GM19238 (cell line): ENCODE measurements around the gene THADA.

Experiments used
- DNase-seq: peaks from one replicate; pipeline ENCODE4 v3.0.0; 2011; ENCODE audit warnings: low spot score; ENCODE audit not compliant: insufficient read length

Gene THADA

DNA sequence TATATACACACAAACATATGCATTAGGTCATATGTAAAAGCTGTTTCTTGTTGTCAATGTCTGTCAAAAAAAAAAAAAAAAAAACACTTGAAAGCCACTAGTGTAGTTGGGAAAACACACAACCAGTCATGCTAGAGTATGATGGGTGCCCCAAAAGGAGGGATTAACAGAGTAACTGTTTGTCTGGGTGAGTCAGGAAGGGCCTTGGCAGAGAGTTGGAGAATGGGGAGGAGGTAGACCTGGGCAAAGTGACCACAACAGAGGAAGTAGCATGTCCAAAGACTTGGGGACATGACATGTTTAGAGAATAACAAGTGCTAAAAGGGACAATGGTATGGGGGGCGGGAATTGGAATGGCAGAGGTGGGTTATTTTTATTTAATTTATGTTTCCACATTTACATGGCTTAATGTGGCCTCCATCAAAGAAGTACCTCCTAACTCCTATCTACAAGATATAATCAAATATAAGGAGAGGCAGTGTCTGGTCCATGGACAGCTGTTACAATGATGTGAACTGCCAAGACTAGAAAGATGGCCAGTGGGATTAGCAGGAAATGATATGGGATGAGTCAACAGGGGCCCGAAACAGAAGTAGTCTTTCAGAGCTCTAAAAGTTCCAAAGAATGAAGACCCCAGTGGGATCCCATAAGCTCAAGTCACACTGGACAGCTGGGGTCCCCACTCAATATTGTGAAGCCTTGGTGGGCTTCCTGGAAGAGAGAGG is 269.6 kb downstream of the THADA start:
- DNase-seq, result no peak

GRCh38 chr2:43325107-43325811 is 270.6 kb downstream of the THADA start:
- no peak for DNase-seq

DNA sequence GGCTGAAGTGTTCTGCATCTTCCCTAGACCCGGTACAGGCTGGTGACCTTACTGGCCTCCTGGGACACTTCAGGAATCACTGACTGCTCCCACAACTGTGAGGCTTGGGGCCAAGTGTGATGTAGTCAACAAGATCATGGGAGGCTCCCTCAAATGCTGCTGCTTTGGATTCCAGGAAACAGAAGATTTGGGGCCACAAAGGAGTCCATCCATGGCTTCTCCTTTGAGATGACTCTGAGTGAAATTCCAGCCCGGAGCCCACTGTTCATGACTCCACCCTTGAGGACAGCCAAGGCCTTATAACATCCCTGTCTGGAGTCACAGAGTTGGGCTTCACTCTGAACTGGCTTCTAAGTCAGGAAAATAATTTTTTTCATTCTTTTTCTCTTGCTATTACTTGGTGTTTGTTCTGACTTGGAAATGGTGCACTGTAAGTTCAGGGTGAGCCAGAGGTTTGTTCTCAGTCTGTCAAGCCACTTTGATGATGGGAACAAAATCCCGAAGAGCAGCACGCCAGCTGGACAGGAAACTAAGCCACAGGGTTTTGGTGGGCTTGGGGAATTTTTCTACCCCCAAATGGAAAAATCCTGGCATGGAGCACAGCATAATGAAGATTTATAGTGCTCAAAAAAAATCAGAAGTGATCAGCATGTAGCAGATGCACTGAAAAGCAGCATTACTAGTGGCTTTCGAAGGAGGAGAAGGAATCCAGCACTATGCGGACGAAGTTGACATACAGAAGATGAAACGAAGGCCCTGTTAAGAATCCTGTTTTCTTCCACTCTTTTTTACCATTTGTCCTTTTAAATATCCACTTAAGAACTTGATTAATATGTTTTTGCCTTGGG is 271.4 kb downstream of the THADA start:
- no peak for DNase-seq

DNA sequence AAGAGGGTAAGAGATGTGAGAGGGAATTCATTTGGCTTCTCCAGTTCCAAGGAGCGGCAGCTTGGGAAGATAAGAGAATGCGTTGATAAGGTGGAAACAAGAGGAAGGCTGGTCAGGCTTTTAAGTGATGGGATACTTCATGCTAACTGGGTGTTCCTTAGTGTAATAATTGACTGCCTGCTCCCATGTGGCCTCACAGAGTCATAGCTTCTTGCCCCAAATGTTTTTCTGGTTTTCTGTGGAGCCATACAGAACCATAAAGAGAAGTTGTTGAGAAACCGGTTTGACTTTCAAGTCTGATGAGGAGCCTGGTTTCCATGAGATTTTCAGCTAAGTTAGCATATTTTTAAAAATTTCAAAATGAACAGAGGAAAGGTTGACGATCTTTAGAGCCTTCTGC is 272.0 kb downstream of the THADA start:
- DNase-seq, result no peak

DNA sequence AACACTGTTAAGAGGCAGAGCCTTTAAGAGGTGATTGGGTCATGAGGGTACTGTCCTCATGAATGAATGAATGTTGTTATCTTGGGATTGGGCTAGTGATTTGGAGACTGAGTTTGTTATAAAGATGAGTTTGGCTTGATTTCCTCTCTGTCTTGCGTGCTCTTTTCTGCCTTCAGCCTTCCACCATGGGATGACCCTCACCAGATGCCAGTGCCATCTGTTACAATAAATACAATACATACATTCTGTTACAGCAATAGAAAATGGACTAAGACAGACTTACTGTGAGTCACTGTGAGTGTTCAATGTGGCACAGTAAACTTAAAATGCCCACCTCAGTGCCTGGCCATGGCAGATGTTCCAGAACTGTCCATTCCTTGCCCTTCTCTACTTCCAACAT is 274.4 kb downstream of the THADA start:
- no peak for DNase-seq

- DNase-seq, result no peak
Observed at GRCh38 chr2:43319541-43319940, 276.3 kb downstream of the THADA start.

- no peak for DNase-seq
Observed at GRCh38 chr2:43318791-43319190, 277.0 kb downstream of the THADA start.

DNA sequence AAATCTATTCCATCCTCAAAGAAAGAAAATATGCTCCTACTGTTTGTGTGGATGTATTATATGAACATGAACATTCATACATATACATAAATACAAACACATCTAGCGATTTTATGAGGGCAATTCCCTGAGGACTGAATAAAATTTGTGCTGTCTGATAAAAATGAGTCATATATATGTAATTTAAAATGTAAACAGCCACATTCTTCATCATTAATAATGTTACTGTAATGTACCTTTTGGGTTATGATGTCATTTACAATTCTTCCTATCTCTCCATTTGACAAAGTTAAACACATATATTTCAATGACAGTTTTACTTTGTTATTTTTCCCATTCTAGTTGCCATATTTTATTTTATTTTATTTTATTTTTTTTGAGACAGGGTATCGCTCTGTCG is 278.2 kb downstream of the THADA start:
- no peak for DNase-seq

DNA sequence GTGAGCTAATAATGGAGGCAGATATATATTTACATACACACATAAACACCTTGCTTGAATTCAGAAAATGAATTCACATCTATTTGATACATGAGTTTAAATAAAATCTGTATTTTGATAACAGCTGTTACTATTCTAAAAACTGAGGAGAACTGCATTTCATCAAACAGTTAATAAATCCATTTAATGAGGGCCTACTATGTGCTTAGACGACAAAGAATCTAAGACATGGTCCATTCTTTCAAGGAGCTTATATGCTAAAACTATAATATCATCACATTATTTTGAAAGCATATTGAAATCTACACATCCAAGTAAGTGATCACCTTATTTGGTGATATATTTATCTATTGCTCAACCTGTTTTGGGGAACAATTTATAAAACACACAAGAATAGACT is 278.6 kb downstream of the THADA start:
- DNase-seq, result no peak

GRCh38 chr2:43315482-43315881 is 280.4 kb downstream of the THADA start:
- no peak for DNase-seq

GRCh38 chr2:43314299-43314927 is 281.4 kb downstream of the THADA start:
- no peak for DNase-seq

DNA sequence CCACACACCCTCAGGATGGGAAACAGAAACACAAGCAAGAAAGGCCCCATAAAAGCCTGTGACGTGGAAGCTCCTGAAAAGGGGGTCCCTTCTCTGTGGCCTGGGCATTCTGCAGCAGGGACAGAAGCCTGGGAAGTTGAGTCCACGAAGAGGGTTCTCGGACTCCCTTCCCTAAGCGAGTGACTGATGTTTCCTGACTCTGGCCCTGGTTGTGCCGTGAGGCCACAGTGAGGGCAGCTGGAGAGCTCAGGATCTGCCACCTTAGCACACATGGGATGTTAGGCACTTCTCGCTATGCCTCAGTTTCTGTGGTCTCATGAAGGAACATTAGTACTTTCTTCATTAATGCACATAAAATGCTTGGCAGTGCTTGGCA is 282.2 kb downstream of the THADA start:
- DNase-seq, result no peak

DNA sequence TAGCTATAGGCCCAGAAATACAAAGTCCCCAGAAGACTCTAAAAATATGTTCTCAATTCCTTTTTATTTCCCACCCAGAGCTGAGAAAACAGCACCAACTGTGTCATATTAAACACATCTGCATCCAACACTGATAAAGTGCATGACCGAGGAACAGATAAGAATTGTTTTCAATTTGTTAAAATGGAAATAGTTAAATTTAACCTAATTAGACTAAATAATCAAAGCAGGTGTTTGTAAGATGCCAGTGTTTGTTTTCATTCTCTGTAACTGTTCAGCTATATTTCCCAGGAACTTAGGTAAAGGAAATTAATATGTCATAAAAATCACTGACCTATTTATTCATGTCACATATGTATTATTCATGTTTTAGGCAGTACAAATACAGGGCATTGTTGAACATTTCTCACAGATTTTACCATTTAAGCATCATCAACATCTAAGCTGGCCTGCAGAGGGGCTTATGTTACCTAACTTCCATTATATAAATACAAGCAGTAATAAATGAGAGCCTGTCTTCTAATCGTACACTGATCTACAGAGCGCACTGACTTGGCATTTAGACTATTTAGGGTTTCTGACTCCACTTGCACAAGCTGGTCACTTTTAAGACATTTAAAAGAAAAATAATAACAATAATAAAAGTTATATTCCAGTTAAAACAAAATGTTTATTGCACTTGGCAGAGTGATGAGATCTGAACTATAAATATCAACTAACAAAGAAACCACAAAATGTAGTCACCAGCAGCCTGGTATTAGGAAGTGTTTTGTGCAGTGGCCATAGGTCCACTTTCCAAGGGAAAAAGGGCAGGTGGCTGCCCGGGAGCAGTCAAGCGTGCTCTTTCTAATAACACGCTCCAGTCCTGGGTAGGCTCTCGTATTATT is 282.8 kb downstream of the THADA start:
- DNase-seq, result no peak

DNA sequence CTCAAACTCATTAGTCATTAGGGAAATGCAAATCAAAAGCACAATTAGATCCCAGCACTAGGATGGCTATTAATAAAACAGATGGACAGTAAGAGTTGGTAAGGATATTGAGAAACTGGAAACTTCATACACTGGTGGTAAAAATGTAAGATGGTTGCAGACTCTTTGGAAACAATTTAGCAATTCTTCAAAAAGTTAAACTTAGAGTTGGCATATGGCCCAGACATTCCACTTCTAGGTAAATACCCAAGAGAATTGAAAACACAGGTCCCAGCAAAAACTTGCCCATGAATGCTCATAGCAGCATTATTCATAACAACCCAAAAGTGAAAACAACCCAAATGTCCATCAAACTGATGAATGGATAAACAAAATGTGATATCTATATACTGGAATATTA is 284.6 kb downstream of the THADA start:
- DNase-seq, result no peak

GRCh38 chr2:43309935-43310334 is 285.9 kb downstream of the THADA start:
- no peak for DNase-seq

DNA sequence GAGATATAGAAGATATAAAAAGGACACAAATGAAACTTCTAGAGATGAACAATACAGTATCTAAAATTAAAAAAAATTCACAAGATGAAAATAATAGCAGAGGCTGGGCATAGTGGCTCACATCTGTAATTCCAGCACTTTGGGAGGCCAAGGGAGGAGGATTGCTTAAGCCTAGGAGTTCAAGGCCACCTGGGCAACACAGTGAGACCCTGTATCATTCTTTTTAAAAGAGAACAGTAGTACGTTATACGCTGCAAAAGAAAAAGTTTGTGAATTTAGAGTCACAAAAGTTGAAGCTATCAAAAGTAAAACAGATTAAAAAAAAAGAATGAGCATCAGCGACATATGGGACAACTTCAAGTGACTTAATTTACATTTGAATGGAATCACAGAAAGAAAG is 287.9 kb downstream of the THADA start:
- DNase-seq, result no peak

- no peak for DNase-seq
Observed at GRCh38 chr2:43307046-43307445, 288.8 kb downstream of the THADA start.

DNA sequence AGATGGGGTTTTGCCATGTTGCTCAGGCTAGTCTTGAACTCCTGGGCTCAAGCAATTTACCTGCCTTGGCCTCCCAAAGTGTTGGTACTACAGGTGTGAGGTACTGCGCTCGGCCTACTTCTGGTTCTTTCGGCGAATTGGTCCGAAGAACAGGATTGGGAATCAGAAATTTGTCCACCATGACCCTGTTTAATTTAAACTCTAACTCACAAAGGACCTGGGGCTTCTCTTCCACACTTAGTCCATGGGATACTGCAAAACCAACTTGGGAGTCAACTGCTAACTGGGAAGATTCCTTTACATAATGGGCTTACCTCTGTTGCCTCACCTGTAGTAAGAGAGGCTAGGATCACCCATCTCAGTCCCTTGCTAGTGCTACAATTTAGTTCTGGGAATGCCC is 289.6 kb downstream of the THADA start:
- no peak for DNase-seq

GRCh38 chr2:43305517-43305916 is 290.3 kb downstream of the THADA start:
- DNase-seq, result no peak

DNA sequence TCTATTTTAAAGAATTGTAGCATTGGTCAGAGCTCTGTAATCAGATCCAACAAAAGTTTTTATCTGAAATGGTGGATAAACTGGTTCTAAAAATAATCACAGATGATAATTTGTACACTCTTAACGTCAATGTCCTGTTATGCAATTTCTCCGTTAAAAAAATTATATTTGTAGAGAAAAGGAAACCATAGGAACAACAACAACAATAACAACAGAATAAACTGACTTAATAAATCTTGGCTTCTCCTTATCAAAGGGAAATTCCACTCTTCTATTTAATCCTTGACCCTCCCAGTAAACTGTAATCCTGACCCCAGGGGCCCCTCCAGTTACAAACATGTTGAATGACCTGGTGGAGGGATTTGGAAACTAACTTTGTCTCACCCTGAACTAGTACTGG is 290.8 kb downstream of the THADA start:
- DNase-seq, result no peak

DNA sequence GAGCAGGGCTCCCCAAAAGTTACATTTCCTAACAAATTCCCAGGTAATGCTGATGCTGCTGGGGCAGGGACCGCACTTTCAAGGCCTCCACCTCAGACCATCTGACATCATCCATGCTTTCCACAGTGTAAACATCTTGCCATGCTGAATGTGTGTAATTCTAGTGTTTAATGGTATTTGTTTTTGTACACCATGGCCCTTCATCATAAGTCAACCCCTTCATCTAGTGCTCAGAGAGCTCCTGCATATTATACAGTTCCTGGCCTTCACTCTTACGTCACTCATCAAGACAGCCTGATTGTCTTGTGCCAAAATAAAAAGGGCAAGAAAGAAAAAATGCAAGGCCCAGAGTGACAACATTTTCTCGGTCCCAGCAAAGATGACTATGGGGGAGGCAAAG is 291.9 kb downstream of the THADA start:
- DNase-seq, result no peak
